Breast epithelium (tissue), 3 donors: ENCODE measurements around the gene TUFT1.

Experiments
- CTCF ChIP-seq, 3 donors: fragments of 450-650 bp; IDR thresholded peaks; one replicate each; pipeline ENCODE4 v1.5.1; 2016 to 2017; ENCODE audit warnings: antibody characterized with exemption in 3 of 3, mild to moderate bottlenecking in 3 of 3, moderate library complexity in 3 of 3
- POLR2AphosphoS5 ChIP-seq, 3 donors: sonication (generic); formaldehyde crosslinking; IDR thresholded peaks; one replicate each; pipeline ENCODE4 v1.6.1; 2017; ENCODE audit warnings: antibody characterized with exemption in 3 of 3

DNA sequence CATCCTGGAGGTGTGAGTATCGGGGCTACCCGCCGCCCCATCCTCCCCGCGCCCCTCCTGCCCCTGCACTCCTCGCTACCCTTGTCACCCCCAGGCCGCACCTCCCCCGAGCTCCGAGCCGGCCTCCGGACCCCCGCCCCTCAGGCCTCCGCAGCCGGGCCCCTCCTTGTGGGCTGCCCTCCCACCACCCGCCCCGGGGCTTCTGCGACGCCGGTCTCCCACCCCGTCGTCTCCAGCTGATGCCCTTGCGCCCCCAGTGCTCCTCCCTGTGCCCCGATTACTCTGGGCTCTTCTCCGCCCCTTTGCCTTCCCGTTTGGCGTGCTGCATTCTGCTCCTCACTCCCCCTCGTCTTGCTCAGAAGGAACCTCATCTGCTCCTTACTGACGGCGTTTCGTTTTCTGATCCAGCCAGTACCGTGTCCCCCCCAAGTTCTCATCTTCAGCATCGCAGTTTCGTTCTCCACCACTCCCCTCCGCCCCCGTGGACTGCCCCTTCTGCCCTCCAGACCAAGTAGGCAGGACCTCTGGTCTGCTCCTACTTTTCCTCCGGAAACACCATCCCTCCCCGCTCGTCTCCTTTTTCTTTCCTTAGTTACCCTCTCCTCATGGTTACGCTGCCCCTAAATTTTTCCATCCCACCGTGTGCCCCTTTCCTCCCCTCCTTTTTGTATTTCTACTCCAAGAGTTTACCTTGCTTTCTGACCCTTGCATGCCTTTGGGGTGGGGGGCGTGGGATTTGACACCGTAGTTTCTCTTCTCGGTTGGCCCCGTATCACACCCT lies 72.6 kb downstream of the TUFT1 start:
- TF ChIP-seq POLR2AphosphoS5 (IDR thresholded peaks at IDR 0.05) (no peak), CTCF (IDR thresholded peaks at IDR 0.05) (no peak)
